Muscle of back (tissue), 13 donors: ENCODE data around the gene MED23. TPM values are rescaled to one million over a fixed set of nuclear protein-coding genes. Genes with fewer than 3 reads are reported as not detected.

Experiments used
- DNase-seq, 3 donors: peaks; one replicate each; pipeline versions ENCODE4 v3.0.0 to v3.0.0-alpha.2; 2013
- long read RNA-seq, 9 donors: transcript quantifications; one replicate each; lab custom pipeline, GENCODE V29; 2026
- polyA plus RNA-seq, 10 donors: library from polyadenylated mRNA; unstranded; fragments of 120-200 nt; gene quantifications; one replicate each; pipeline ENCODE4 v1.2.1, GENCODE V29; 2013; ENCODE audit not compliant: insufficient read length in 10 of 10

The MED23 gene, protein sequence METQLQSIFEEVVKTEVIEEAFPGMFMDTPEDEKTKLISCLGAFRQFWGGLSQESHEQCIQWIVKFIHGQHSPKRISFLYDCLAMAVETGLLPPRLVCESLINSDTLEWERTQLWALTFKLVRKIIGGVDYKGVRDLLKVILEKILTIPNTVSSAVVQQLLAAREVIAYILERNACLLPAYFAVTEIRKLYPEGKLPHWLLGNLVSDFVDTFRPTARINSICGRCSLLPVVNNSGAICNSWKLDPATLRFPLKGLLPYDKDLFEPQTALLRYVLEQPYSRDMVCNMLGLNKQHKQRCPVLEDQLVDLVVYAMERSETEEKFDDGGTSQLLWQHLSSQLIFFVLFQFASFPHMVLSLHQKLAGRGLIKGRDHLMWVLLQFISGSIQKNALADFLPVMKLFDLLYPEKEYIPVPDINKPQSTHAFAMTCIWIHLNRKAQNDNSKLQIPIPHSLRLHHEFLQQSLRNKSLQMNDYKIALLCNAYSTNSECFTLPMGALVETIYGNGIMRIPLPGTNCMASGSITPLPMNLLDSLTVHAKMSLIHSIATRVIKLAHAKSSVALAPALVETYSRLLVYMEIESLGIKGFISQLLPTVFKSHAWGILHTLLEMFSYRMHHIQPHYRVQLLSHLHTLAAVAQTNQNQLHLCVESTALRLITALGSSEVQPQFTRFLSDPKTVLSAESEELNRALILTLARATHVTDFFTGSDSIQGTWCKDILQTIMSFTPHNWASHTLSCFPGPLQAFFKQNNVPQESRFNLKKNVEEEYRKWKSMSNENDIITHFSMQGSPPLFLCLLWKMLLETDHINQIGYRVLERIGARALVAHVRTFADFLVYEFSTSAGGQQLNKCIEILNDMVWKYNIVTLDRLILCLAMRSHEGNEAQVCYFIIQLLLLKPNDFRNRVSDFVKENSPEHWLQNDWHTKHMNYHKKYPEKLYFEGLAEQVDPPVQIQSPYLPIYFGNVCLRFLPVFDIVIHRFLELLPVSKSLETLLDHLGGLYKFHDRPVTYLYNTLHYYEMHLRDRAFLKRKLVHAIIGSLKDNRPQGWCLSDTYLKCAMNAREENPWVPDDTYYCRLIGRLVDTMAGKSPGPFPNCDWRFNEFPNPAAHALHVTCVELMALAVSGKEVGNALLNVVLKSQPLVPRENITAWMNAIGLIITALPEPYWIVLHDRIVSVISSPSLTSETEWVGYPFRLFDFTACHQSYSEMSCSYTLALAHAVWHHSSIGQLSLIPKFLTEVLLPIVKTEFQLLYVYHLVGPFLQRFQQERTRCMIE (N-terminal part only)
- 10 to 100 TPM; 16.8 to 35.2 (median 24.7) TPM for polyA plus RNA-seq
- long read RNA-seq, donor 1, result 0 reads
- long read RNA-seq, donor 2, result 0 reads
- long read RNA-seq, donor 3, result 0 reads
- long read RNA-seq, donor 4, result 0 reads
- long read RNA-seq, donor 5, result 0 reads
- long read RNA-seq, donor 6, full-length matches to known transcripts, result 2 of 2 reads
- long read RNA-seq, donor 6, partial matches to known transcripts, result 0 of 2 reads
- long read RNA-seq, donor 6, other reads (novel, unspliced or antisense), result 0 of 2 reads
- long read RNA-seq, donor 7, result 0 reads
- long read RNA-seq, donor 8, result 0 reads
- long read RNA-seq, donor 9, result 0 reads

DNA sequence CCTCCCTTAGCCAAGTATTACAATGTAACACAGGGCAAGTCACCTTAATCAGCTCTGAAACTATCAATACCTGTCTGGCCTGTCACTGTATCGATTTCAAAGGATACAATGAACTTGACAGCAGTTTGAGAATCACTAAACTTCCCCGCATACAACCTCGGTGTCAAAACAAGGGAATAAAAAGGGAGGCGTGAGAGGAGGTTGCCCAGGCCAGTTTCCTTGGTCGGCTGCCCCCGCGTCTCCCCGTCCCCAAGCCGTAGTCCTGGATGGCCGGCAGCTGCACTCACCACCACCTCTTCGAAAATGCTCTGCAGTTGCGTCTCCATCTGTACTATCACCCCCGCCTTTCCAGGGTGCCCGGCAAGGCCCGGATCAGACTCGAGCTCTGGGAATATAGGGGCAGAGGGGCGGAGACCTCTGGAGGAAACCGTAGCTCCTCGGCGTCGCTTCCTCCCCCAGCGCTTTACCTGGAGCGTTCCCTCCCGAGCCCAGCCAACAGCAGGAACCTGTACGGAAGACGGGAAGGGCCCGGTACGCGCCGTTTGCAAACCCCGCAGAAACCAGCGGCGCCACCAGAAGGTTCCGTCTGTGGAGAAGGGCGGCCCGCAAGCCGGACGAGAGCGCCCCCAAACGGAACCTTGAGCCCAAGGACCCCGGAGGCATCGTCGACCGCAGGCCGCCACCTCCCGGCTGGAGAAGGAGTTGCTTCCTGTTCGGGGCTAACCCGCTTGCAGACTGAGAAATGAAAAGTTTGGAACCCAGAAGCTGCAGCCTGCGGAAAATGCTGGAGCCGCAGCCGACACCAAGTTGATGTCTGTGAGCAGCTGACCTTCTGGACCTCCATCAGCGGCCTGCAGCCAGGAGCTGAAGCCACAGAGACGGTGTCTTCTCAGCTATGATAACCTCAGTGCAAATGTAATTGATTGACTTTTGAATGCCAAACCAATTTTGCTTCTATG is at the start of gene MED23:
MED23 (minus strand) TSS at position 519 of the 959 bp plus-strand sequence; CDS start at position 326, 193 bp downstream.
- peak; percentile 94 to 98 (median 95) for DNase-seq

DNA sequence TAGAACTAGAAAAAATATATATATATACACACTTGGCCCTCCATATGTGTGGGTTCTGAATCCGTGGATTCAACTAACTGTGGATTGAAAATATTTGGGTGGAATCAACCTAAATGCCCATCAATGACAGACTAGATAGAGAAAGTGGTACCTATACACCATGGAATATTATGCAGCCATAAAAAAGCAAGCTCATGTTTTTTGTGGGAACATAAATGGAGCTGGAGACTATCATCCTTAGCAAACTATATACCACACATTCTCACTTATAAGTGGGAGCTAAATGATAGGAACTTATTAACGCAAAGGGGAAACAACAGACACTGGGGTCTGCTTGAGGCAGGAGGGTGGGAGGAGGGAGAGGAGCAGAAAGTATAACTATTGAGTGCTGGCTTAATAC is 45.1 kb upstream of the MED23 start:
- DNase-seq, result no peak

DNA sequence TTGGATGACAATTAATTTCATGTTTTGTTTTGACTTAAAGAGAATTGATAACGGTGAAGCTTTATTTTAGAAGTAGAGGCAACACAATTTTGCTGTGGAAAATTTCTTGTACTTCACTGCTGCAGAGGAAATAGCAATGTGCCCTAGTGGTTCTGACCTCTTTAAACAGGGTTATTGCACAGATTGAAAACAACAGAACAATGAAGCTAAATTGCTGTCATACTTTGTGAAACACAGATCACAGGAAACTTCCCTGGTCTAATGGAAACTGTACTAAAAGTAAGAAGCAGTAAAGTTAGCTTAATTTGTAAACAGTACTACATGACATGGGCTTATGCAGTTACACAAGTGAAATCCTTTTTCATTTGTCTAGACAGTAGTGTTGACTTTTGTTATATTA is 41.8 kb upstream of the MED23 start:
- no peak for DNase-seq

DNA sequence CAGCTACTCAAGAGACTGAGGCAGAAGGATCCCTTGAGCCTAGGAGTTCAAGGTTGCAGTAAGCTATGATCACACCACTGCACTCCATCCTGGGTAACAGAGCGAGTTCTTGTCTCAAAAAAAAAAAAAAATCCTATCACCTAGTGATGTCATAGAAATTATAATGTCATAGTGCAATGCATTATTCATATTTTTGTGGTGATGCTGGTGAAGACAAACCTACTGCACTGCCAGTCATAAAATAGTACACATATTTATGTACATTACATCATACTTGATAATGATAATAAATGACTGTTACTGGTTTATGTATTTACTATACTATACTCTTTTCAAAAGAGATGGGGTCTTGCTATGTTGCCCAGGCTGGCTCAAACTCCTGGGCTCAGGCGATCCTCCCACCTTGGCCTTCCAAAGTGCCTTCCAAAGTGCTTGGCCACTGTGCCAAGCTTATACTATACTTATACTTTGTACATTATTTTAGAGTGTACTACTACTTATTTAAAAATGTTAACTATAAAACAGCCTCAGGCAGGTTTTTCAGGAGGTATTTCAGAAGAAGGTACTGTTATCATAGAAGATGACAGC is 35.6 kb upstream of the MED23 start:
- DNase-seq, result no peak

DNA sequence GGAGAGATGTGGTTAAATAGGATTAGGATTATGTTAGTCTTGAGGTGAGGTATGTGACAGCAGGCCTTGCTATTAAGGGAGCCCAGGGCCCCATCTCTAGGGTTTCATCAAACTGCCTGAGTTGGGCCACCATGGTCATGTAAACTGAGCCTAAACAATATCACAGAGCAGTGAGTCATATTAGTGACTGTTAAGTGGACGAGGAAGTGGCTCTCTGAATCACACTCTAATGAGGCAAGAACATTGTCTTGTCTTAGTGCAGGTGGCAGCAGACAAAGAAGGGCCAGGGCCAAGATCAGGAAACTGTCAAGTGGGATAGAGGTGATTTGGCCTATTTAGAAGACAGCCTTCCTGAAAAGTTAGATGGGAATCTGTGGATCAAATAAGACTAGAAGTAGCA is 32.2 kb upstream of the MED23 start:
- no peak for DNase-seq

DNA sequence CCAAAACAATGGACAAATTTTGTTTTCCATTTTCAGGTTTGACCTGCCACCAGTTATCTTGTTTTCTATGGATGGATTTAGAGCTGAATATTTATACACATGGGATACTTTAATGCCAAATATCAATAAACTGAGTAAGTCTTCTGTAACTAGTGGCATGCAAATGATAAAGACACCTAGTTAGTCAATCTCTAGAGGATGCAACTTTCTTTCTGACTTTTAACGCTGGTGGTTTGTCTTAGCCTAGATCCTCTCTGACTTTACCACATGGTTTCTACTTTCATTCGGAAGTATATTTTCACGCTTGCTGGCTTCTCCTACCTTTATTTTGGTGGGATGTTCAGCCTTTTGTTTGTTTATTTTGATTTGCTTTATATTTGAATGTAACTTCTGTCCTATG is 30.2 kb upstream of the MED23 start:
- DNase-seq, result no peak

DNA sequence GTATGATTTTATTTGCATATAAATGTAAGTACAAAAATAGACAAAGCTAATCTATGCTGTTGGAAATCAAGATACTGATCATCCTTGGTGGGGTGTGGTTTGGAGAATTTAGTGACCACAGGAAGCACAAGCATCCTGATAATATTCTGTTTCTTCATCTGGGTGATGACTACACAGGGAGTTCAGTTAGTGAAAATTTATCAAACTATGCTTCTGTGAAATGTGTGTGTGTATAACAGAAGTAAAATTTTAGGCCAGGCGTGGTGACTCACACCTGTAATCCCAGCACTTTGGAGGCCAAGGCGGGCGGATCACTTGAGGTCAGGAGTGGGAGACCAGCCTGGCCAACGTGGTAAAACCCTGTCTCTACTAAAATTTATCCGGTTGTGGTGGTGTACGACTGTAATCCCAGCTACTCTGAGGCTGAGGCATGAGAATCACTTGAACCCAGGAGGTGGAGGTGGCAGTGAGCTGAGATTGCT is 29.6 kb upstream of the MED23 start:
- DNase-seq, result peak in 1 of 3 donors; percentile 7

DNA sequence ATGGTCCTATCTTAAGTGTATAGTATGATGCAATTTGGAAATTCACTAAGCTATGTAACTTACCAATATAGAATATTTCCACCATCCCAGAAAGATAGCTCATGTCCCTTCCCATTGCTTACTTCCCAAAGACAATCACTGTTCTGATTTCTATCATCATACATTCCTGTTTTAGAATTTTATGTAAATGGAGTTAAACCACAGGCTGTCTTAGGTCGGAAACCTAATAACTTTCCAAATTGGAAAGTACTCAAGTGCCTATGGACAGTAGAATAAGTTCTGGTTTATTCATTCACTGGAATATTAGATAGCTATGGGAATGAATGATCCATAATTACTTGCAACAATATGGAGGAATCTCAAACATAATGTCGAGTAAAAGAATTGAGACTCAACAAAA is 29.2 kb upstream of the MED23 start:
- no peak for DNase-seq

DNA sequence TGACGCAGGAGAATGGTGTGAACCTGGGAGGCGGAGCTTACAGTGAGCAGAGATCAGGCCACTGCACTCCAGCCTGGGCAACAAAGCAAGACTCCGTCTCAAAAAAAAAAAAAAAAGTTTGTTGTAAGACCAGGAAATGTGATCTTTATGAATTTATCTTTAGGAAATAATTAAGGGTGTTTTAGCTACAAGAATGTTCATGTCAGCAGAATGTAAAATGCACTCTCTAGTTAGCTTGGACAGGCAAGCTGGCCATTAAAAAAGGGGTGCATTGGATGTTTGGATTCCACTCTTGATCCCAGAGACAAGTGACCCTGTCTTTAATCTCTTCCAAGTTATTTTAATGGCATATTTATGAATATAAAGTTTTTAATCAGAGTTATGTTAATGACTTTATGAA is 28.6 kb upstream of the MED23 start:
- DNase-seq, result no peak

DNA sequence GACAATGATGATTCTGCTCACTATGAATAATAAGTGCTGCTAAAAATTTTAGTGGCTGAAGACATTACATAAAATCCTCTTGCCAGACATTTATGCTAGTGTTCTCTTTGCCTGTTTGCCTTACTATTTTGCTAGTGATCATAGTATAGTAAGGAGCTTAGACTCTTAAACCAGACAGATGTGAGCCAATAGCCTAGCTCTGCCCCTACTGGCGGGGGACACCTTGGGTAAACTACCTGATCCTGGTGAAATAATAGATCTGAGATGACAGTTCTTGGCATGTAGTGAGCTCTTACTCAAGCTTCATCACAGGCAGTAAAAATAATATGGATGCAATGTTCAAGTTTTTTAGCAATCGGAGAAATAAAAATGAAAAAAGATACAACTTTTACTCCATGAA is 27.9 kb upstream of the MED23 start:
- DNase-seq, result no peak

DNA sequence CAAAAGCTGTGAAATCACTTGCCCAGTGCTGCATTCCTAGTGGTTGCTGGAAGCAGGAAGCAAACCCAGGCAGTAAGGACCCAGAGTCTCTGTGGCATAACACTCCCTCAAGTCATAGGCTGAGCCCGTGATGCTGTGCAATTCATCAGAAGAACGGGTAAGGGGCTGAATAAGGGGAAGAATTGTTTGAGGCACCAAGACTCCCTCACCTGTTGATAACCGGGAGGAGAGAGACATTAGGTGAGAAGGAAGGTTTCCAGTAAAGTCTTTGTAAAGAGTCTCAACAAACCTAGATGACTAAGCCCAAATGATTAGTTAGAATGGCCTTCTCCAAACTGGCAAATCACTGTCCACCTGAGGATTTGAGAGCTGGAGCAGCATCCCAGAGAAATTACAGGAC is 27.3 kb upstream of the MED23 start:
- no peak for DNase-seq

DNA sequence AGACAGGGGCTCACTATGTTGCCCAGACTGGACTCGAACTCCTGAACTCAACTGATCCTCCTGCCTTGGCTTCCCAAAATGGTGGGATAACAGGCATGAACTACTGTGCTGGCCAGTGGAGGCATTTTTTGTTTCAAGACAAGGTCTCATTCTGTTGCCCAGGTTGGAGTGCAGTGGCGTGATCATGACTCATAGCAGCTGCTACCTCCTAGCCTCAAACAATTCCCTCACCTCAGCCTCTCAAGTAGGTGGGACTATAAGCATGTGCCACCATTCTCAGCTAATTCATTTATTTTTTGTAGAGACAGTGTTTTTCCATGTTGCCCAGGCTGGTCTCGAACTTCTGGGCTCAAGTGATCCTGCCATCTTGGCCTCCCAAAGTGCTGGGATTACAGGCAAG is 26.3 kb upstream of the MED23 start:
- DNase-seq, result no peak

DNA sequence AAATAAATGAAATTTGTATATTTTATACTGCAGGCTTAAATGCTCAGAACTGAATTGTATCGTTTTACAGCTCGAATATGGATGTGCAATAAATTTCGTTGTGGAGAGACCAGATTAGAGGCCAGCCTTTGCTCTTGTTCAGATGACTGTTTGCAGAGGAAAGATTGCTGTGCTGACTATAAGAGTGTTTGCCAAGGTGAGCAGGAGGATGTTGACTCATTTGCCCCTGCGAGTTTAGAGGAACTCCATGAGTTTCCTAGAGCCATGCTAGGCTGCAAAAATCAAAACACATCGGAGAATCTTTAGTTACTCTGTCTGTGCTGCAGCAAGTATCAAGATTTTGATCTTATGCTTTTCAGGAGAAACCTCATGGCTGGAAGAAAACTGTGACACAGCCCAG is 24.4 kb upstream of the MED23 start:
- no peak for DNase-seq

DNA sequence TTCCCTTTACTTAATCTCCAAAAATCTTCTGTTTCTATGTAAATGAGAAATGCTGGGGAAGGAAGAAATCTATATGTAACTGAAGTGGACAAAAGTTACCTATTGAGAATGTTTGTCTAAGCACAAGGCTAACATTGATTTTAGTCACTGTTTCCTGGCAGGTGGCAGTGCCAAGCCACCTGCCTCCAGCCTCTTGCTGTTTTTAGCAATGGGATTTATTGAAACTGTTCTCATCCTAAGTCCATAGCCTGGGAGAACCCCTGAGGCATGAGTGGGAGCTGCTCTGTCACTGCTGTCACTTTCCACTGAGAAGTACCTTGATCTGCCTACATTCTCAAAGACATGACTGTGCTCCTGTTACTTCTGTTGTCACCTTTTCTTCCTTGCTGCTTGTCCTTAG is 23.7 kb upstream of the MED23 start:
- DNase-seq, result no peak

DNA sequence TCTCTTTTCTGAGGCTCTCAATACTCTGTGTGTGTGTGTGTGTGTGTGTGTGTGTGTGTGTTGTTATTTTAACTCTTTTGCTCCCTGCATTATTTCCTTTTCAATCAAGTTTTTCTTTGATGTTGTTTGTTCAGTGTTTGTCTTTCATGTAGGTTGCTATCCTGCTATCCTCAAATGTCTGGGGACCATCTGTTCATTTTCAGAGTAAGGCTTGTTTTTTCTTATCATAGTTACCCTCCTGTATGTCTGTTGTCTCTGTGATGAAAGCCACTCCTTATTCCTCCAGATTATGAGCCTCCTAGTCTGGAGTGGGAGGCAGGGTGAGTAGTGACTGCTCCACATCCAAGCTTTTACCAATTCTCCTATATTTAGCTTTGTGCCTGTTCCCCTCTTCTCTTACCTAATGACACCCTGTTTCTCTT is 18.2 kb upstream of the MED23 start:
- DNase-seq, result no peak

DNA sequence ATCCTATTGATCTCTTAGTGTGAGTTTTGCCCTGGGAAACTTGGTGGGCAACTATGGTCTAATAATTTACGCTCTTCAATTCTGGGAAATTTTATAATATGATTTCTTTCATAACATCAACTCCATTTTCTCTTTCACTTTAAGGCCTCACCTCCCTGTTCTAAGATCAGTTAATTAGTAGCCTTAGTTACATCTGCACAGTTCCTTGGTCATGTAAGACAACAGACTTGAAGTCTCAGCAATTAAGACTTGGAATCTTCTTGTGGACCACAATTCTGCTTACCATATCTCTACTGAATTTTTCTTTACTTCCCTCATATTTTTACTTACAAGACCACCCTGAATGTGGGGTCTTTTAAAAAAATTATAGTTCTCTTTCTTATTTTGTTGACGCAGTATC is 17.8 kb upstream of the MED23 start:
- no peak for DNase-seq

DNA sequence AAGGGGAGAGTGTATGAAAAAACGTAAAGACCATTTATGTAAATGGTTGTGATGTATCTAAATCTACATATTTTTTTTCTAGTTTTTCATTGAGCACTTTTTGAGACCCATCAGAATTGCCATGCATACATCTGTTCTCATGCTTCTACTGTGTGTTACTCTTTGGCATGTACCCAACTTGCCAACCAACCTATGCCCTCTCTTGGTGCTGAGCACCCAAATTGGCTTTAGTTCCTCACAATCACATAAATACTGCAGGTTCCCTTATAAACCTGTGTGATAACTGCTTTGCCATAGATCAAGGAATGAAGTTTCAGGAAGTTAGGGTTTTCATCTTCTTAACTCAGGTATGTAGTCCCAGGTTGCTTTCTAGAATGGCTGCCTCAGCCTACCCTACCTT is 16.9 kb upstream of the MED23 start:
- no peak for DNase-seq

DNA sequence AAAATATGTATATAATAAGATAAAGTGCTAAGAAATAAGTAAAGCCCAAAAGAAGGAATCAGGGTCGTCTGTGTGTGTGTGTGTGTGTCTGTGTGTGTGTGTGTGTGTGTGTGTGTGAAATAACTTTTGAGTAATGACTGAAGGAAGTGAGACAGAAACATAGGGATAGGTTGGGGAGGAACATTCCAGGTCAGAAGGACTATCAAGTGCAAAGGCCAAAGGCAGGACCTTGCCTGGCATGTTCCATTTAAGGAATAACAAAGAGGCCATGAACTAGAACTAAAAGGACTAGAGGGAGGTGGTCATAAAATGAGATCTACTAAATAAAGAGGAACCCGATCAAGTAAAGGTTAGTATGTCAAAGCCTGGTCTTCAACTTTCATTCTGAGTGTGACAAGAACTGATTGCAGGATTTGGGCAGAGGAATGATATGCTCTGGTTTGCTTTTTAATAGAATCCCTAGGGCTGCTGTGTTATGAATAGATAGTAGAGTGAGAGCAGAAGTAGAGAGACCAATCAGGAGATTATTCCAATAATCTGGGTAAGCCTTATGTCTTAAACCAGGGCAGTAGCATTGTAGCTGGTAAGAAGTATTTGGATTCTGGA is 15.9 kb upstream of the MED23 start:
- no peak for DNase-seq

DNA sequence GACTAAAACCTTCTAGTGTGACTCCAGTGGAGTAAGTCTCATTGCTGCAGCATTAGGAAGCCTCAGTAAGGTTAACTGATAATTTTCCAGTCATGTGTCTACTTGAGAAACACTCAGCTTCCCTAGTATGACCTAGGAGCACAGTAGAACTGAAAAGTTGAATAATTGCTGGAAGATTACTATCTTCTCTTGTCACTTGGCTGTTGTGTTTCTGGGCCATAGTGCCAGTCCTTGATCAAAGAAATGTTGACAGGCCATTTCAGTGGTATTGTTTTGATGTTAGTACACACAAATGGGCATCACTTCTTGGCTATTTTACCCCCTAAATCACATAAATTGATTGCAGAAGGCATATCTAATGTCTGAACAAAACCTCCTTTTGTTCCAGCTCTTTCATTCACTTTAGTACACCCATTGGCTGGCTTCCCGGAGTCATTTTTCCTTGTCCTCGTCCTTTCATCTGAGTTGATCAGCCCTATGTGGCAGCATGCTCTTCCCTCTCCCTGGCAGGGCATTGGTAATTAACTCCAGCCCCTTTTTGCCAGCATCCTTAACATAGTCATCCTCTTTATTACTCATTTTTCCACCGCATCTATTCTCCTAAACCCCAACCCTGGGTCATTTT is 15.1 kb upstream of the MED23 start:
- no peak for DNase-seq
